Thoracic aorta (tissue), 2 donors: ENCODE measurements around the gene GTSE1. TPM values are rescaled to one million over a fixed set of nuclear protein-coding genes. Genes with fewer than 3 reads are reported as not detected.

Experiments
- ATAC-seq: fragments of 150-250 bp; one replicate; pipeline ENCODE4 v1.8.0; 2017; ENCODE audit warnings: low read depth; ENCODE audit not compliant: insufficient number of reproducible peaks, low FRiP score
- DNase-seq: peaks from one replicate; pipeline ENCODE4 v3.0.0-alpha.2; 2020; ENCODE audit warnings: low spot score
- H3K27ac ChIP-seq, 2 donors: fragments of 200-600 bp; sonication (generic); 1 replicate in 1 of 2; 2 replicates in 1 of 2; pipeline ENCODE4 v1.5.1; 2016; ENCODE audit warnings: mild to moderate bottlenecking in 2 of 2, moderate library complexity in 2 of 2
- H3K27me3 ChIP-seq: fragments of 200-600 bp; sonication (generic); replicated peaks from 2 replicates; pipeline ENCODE4 v1.6.0; 2016; ENCODE audit warnings: mild to moderate bottlenecking; ENCODE audit not compliant: insufficient read depth
- H3K36me3 ChIP-seq: fragments of 200-600 bp; sonication (generic); one replicate; pipeline ENCODE4 v1.5.1; 2016
- H3K4me1 ChIP-seq, 2 donors: fragments of 200-600 bp; sonication (generic); 1 replicate in 1 of 2; 2 replicates in 1 of 2; pipeline versions ENCODE4 v1.5.1 to v1.6.0; 2016; ENCODE audit warnings: low read depth in 2 of 2, mild to moderate bottlenecking in 1 of 2; ENCODE audit not compliant: control insufficient read depth in 1 of 2
- H3K4me3 ChIP-seq: fragments of 200-600 bp; sonication (generic); 2 replicates; pipeline ENCODE4 v1.5.1; 2016; ENCODE audit warnings: mild to moderate bottlenecking
- H3K9me3 ChIP-seq: fragments of 200-600 bp; sonication (generic); 2 replicates; pipeline ENCODE4 v1.5.1; 2016
- total RNA-seq, 2 donors: library from RNA; depleted of rRNA; stranded (reverse); fragments of >200 nt; gene quantifications; one replicate each; pipeline versions ENCODE4 v1.1.0 to v1.2.3, GENCODE V29; 2016
- TF ChIP-seq, protein P1 (sequence below): fragments of 200-600 bp; sonication (generic); IDR thresholded peaks from one replicate; pipeline ENCODE4 v1.5.1; 2019; ENCODE audit warnings: antibody characterized with exemption

GTSE1 gene
- total RNA-seq, 2 donors from 2014 or later = 0.41 to 0.92 TPM

DNA sequence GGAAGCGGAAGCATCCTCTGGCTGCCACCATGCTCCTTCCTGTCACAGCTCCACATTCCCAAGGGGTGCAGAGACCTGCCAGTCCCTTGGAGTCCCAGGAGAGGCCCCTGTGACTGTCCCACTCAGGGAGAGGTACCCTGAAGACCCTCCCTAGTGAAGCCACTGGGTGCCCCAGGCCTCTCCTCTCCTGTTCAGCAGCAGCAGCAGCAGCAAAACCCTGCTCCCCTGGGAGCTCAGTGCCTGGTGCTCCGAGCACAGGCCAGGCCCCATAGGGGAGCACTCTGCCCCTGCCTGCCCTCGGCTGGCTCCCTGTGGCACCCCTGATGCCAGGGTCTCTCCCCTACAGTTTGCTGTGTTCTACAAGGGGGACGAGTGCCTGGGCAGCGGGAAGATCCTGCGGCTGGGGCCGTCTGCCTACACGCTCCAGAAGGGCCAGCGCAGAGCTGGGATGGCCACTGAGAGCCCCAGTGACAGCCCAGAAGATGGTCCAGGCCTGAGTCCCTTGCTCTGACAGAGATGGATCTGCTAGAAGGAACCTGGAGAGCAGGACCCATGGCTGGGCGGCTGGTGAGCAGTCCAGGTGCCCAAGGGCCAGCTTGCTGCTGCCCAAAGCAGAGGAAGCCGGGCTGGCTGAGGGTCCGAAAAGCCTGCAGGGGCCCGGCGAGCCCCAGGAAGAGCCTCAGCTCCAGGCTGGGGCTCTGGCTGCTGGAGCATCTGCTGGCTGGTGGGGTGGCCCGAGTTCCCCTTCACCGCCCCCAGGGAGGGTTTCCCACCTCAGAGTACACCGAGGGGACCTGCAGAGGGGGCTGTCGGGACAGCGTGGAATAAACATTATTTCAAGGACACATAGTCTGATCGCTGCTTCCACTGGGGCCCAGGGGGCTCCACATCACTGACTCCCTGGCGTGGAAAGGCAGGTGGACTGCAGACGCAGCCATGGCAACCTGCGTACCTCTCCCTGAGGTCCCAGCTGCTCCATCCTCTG lies 60.1 kb downstream of the GTSE1 start:
- no peak overlapping the region for H3K27ac ChIP-seq
- peaks cover 36% of the 10 kb centered on the region for H3K36me3 ChIP-seq
- no peak overlapping the region for H3K4me3 ChIP-seq
- no peak for ATAC-seq
- DNase-seq = no peak
- H3K27me3 ChIP-seq = no peaks in the 10 kb centered on the region
- H3K4me1 ChIP-seq = no peaks in the 10 kb centered on the region
- H3K9me3 ChIP-seq = no peaks in the 10 kb centered on the region
- TF ChIP-seq, protein P1, sequence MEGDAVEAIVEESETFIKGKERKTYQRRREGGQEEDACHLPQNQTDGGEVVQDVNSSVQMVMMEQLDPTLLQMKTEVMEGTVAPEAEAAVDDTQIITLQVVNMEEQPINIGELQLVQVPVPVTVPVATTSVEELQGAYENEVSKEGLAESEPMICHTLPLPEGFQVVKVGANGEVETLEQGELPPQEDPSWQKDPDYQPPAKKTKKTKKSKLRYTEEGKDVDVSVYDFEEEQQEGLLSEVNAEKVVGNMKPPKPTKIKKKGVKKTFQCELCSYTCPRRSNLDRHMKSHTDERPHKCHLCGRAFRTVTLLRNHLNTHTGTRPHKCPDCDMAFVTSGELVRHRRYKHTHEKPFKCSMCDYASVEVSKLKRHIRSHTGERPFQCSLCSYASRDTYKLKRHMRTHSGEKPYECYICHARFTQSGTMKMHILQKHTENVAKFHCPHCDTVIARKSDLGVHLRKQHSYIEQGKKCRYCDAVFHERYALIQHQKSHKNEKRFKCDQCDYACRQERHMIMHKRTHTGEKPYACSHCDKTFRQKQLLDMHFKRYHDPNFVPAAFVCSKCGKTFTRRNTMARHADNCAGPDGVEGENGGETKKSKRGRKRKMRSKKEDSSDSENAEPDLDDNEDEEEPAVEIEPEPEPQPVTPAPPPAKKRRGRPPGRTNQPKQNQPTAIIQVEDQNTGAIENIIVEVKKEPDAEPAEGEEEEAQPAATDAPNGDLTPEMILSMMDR = no peak

DNA sequence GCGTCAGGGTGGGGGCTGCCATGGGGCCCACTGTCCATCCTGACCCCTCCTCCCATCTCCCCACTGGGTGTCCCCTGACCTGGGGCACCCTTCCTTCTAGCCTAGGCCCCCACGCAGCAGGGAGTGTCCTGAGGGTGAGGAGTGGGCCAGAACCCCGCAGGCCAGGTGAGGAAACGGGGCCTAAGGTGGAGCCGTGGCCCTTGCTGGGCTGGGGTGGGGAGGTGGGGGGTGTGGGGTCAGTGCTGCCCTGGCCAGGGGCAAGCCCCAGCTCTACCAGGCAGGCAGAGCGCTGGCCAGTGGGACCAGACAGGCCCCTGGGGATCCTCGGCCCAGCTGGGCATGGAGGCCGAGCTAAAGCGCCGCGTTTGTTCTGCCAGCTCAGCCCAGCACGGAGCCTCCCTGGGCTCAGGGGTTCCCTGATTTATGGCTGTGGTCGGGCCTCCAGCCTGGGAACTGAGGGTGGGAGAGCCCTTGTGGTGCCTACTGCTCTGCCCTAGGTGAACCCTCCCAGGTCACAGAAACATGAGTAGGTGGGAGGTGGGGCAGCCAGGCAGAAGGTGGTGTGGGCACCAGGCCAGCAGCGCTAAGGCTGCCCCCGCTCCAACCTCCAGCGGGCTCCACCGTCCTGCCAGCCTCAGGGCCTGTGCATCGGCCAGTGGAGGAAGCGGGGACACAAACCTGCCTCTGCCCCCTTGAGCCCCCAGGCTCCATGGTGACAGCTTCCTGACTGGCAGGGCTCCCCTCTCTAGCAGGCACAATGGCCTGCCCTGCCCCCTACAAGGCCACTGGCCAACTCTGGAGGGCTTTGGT lies 61.2 kb downstream of the GTSE1 start:
- H3K9me3 ChIP-seq = no peaks in the 10 kb centered on the region
- ATAC-seq (no peak), DNase-seq (no peak)
- no peaks in the 10 kb centered on the region for H3K4me1 ChIP-seq
- no peak overlapping the region for H3K4me3 ChIP-seq
- TF ChIP-seq, protein P1 = no peak
- no peaks in the 10 kb centered on the region for H3K27me3 ChIP-seq
- peaks cover 26% of the 10 kb centered on the region for H3K36me3 ChIP-seq
- no peak overlapping the region for H3K27ac ChIP-seq

DNA sequence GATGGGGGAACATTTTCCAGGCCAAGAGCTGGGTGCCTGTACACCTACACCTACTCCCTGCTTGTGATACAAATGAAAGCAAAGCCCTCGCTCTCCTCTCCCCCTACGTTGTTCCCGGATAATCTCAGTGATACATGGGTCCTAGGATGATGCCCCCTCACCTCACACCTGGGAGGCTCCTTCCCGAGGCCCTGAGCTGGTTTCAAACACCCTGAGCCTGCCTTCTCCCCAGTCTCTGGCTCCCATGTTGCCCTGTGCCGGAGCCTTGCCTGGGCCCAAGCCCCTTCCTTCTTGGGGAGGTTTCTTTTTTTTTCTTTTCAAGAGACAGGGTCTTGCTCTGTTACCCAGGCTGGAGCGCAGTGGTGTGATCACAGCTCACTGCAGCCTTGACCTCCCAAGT lies 62.1 kb downstream of the GTSE1 start:
- no peak overlapping the region for H3K4me3 ChIP-seq
- no peak overlapping the region for H3K27ac ChIP-seq
- no peak for ATAC-seq
- TF ChIP-seq, protein P1 = no peak
- H3K4me1 ChIP-seq = no peaks in the 10 kb centered on the region
- no peaks in the 10 kb centered on the region for H3K9me3 ChIP-seq
- no peak for DNase-seq
- H3K27me3 ChIP-seq = no peaks in the 10 kb centered on the region
- peaks cover 22% of the 10 kb centered on the region for H3K36me3 ChIP-seq

DNA sequence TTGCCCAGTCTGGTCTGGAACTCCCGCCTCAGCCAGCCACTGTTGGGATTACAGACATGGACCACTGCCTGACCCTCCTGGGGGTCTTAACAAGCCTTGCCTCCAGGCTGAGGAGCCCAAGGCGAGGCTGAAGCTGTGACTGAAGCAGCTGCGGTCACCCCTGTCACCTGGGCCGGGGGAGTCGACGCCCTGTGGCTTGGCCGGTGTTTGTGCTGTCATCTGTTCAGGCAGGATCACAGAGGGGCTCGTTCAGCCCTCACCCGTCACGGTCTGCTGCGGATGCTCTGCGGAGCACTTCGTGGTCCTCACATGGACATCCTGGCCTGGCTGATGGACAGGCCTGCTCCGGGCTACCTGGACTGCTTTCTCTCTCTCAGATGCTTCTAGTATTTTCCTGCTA lies 62.7 kb downstream of the GTSE1 start:
- Histone ChIP-seq H3K36me3 (peaks cover 16% of the 10 kb centered on the region), H3K9me3 (no peaks in the 10 kb centered on the region), H3K4me1 (no peaks in the 10 kb centered on the region), H3K27me3 (no peaks in the 10 kb centered on the region), H3K27ac (no peak overlapping the region), H3K4me3 (no peak overlapping the region)
- DNase-seq = no peak
- TF ChIP-seq, protein P1 = no peak
- no peak for ATAC-seq

DNA sequence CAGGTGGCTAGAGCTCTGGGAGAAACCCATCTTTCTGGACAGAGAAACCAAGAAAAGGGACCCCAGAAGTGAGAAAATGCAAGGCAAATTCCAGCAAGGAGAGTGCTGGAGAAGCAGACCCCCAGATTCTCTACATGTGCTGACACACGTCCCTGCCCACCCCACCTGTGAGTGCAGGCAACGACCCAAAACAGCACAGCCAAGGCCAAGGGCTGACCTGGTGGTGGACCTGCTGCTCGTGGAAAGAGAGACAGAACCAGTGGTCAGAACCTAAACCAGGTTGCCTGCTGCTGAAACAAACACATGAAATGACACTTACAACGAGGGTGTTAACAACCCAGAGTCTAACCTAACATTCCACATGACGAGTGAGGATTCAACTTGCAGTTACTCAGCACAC lies 63.4 kb downstream of the GTSE1 start:
- H3K27me3 ChIP-seq = no peaks in the 10 kb centered on the region
- ATAC-seq (no peak), DNase-seq (no peak)
- no peak overlapping the region for H3K4me3 ChIP-seq
- no peaks in the 10 kb centered on the region for H3K9me3 ChIP-seq
- no peak overlapping the region for H3K27ac ChIP-seq
- no peaks in the 10 kb centered on the region for H3K4me1 ChIP-seq
- TF ChIP-seq, protein P1 = no peak
- peaks cover 10% of the 10 kb centered on the region for H3K36me3 ChIP-seq
